WTC11 (cell line): Measurements from ENCODE around the gene IL1B.

ENCODE experiments used
- ATF2 ChIP-seq: sonication (generic); formaldehyde crosslinking; IDR thresholded peaks from 2 replicates; pipeline ENCODE4 v1.8.1; 2022; ENCODE audit warnings: low read depth, missing genetic modification reagents, borderline replicate concordance
- ATF3 ChIP-seq: sonication (generic); formaldehyde crosslinking; conservative IDR thresholded peaks from 2 replicates; pipeline ENCODE4 v1.8.1; 2022; ENCODE audit warnings: mild to moderate bottlenecking, missing genetic modification reagents
- CTCF ChIP-seq: fragments of 200-600 bp; IDR thresholded peaks from 2 replicates; pipeline ENCODE4 v1.8.0; 2022; ENCODE audit warnings: antibody characterized with exemption
- E2F1 ChIP-seq: sonication (generic); formaldehyde crosslinking; IDR thresholded peaks from 2 replicates; pipeline ENCODE4 v1.8.0; 2022; ENCODE audit warnings: mild to moderate bottlenecking, missing genetic modification reagents
- ESRRA ChIP-seq: sonication (generic); formaldehyde crosslinking; IDR thresholded peaks from 2 replicates; pipeline ENCODE4 v1.8.1; 2022; ENCODE audit warnings: mild to moderate bottlenecking, missing genetic modification reagents, borderline replicate concordance
- JAZF1 ChIP-seq: fragments of 250-450 bp; sonication (Bioruptor Pico); IDR thresholded peaks from 2 replicates; pipeline ENCODE4 v1.9.0; 2021; ENCODE audit warnings: moderate library complexity, mild to moderate bottlenecking, inconsistent platforms
- KAT7 ChIP-seq: sonication (generic); formaldehyde crosslinking; IDR thresholded peaks from 2 replicates; pipeline ENCODE4 v1.8.1; 2023; ENCODE audit warnings: missing genetic modification reagents, mild to moderate bottlenecking, borderline replicate concordance
- NFYB ChIP-seq: sonication (generic); formaldehyde crosslinking; conservative IDR thresholded peaks from 2 replicates; pipeline ENCODE4 v1.8.0; 2022; ENCODE audit warnings: low read depth, missing genetic modification reagents
- PRDM15 ChIP-seq: sonication (generic); formaldehyde crosslinking; IDR thresholded peaks from 2 replicates; pipeline ENCODE4 v1.8.0; 2022; ENCODE audit warnings: missing genetic modification reagents
- SP1 ChIP-seq: sonication (generic); formaldehyde crosslinking; conservative IDR thresholded peaks from 2 replicates; pipeline ENCODE4 v1.8.1; 2022; ENCODE audit warnings: missing genetic modification reagents
- ZNF121 ChIP-seq: sonication (generic); formaldehyde crosslinking; IDR thresholded peaks from 2 replicates; pipeline ENCODE4 v1.8.0; 2023; ENCODE audit warnings: missing genetic modification reagents
- ZNF512 ChIP-seq: sonication (generic); formaldehyde crosslinking; IDR thresholded peaks from 2 replicates; pipeline ENCODE4 v1.8.1; 2022; ENCODE audit warnings: missing genetic modification reagents, borderline replicate concordance

GRCh38 chr2:112790305-112790704 is 46.3 kb downstream of the IL1B start:
- TF ChIP-seq E2F1 (CRISPR knock-in tag), result no peak
- TF ChIP-seq SP1 (CRISPR knock-in tag), result no peak
- TF ChIP-seq ESRRA, result no peak
- TF ChIP-seq KAT7 (CRISPR knock-in tag), result no peak
- no peak for TF ChIP-seq ATF2 (CRISPR knock-in tag)
- no peak for TF ChIP-seq CTCF
- no peak for TF ChIP-seq PRDM15 (CRISPR knock-in tag)
- no peak for TF ChIP-seq NFYB (CRISPR knock-in tag)
- TF ChIP-seq ATF3 (CRISPR knock-in tag), result no peak
- no peak for TF ChIP-seq JAZF1
- TF ChIP-seq ZNF121 (CRISPR knock-in tag), result no peak
- TF ChIP-seq ZNF512, result no peak
